Thymus (tissue), 11 donors: ENCODE results near the gene LIMK1. TPM values are rescaled to one million over a fixed set of nuclear protein-coding genes. Genes with fewer than 3 reads are reported as not detected.

Experiments used
- DNase-seq, 9 donors: peaks; one replicate each; pipeline ENCODE4 v3.0.0-alpha.2; 2013; ENCODE audit warnings: low spot score in 9 of 9, low read depth in 6 of 9, missing footprints in 1 of 9
- H3K27ac ChIP-seq, 2 donors: one replicate each; pipeline ENCODE4 v1.5.1; 2013; ENCODE audit warnings: control low read depth in 1 of 2, low read depth in 1 of 2, low read length in 1 of 2, mild to moderate bottlenecking in 1 of 2, moderate library complexity in 1 of 2
- H3K27me3 ChIP-seq, 2 donors: one replicate each; pipeline ENCODE4 v1.5.1; 2013; ENCODE audit warnings: low read length in 1 of 2; ENCODE audit not compliant: control insufficient read depth in 2 of 2, insufficient read depth in 1 of 2
- H3K36me3 ChIP-seq, 2 donors: one replicate each; pipeline ENCODE4 v1.5.1; 2013; ENCODE audit warnings: low read length in 1 of 2, mild to moderate bottlenecking in 1 of 2, moderate library complexity in 1 of 2; ENCODE audit not compliant: control insufficient read depth in 2 of 2, insufficient read depth in 2 of 2
- H3K4me1 ChIP-seq, 2 donors: one replicate each; pipeline ENCODE4 v1.5.1; 2013; ENCODE audit warnings: low read length in 2 of 2; ENCODE audit not compliant: control insufficient read depth in 2 of 2, insufficient read depth in 2 of 2
- H3K4me3 ChIP-seq, 2 donors: one replicate each; pipeline ENCODE4 v1.5.1; 2013; ENCODE audit warnings: low read length in 2 of 2, control low read depth in 1 of 2, mild to moderate bottlenecking in 1 of 2
- H3K9me3 ChIP-seq, 2 donors: one replicate each; pipeline ENCODE4 v1.5.1; 2013; ENCODE audit warnings: low read length in 1 of 2, mild to moderate bottlenecking in 1 of 2; ENCODE audit not compliant: control insufficient read depth in 2 of 2, insufficient read depth in 1 of 2
- WGBS: extraction: QIAGEN DNeasy Blood & Tissue Kit; methylation state at CpG from one replicate; pipeline ENCODE4 v1.1.7; 2013; 5-methylcytosine and 5-hydroxymethylcytosine counted together
- polyA plus RNA-seq: library from polyadenylated mRNA; stranded (reverse); fragments of 200-250 nt; gene quantifications from one replicate; pipeline ENCODE4 v1.2.3, GENCODE V29; 2013
- total RNA-seq: library from RNA; stranded (reverse); fragments of 120-200 nt; gene quantifications from one replicate; pipeline ENCODE4 v1.2.4, GENCODE V29; 2013
- donor health status: healthy.

Gene LIMK1
- total and polyA plus RNA-seq, 2 donors = 7.9 to 10.1 TPM

DNA sequence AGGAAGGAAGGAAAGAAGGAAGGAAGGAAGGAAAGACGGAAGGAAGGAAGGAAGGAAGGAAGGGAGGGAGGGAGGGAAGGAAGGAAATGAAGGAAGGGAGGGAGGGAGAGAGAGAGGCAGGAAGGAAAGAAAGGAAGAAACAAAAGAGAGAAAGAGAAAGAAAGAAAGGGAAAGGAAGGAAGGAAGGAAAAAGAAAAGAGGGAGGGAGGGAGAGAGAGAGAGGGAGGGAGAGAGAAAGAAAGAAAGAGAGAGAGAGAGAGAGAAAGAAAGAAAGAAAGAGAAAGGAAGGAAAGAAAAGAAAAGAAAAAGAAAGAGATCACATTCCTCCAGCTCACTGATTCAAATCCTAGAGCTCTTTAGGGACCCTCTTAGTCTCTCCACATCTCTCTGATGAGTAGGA, 31.0 kb upstream of the LIMK1 start:
- Histone ChIP-seq H3K4me3 (no peak overlapping the region), H3K4me1 (no peaks in the 10 kb centered on the region), H3K27ac (no peak overlapping the region), H3K9me3 (no peaks in the 10 kb centered on the region), H3K36me3 (no peaks in the 10 kb centered on the region), H3K27me3 (peaks cover 0 to 5% of the 10 kb centered on the region in 2 donors)
- no peak for DNase-seq
- WGBS = 94% methylated on average over 1 of the region's 1 CpG

DNA sequence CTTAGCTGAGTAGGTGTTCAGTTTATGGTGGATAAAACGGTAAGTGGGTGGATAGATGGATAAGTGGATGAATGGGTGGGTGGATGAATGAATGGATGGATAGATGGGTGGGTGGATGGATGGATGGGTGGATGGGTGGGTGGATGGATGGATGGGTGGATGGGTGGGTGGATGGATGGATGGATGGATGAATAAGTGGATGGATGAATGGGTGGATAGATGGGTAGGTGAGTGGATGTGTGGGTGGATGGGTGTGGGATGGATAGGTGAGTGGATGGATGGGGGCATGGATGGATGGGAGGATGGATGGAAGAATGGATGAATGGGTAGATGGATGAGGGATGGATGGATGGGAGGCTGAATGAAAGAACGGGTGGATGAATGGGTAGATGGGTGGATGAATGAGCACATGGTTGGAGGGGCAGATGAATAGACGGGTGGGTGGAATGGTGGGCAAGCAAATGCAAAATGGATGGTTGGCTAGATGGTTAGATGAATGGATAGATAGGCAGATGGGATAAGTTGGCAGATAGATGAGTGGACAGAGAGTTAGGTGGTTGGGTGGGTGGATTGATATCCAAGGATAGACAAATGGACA, 29.9 kb upstream of the LIMK1 start:
- WGBS = 96% methylated on average over 3 of the region's 3 CpGs
- no peaks in the 10 kb centered on the region for H3K9me3 ChIP-seq
- peaks cover 0 to 6% of the 10 kb centered on the region in 2 donors for H3K27me3 ChIP-seq
- no peaks in the 10 kb centered on the region for H3K4me1 ChIP-seq
- DNase-seq = no peak
- H3K4me3 ChIP-seq = no peak overlapping the region
- H3K36me3 ChIP-seq = no peaks in the 10 kb centered on the region
- H3K27ac ChIP-seq = no peak overlapping the region

DNA sequence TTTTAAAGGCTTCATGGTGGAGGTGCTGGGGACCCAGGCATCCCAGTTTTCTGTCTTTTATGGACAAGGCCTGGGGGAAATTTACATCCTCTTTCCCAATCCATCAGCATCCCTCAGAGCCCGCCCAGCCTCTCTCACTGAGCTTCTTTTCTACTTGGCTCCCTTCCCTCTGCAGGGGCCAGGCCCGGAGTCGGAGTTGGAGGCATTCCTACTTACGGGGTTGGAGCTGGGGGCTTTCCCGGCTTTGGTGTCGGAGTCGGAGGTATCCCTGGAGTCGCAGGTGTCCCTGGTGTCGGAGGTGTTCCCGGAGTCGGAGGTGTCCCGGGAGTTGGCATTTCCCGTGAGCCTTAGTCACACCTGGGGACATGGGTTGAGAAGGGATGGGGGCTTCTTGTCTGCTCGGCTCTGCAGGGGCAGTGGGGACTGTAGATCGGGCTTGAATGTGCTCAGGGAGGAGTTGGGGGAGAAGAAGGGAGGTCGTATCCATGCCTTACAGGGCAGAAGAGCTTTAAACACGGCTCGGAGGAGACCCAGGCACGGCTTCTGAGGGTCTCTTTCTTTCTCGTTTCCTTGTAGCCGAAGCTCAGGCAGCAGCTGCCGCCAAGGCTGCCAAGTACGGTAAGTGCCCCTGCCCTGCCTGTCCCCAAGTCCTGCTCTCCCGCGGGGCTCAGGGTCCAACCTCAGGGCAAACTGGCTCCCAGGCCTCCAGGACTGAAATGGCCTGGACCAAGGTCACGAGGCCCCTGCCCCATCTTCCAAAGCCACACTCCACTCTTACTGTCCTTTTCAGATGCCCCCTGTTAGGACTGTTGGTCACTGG, 27.3 kb upstream of the LIMK1 start:
- Histone ChIP-seq H3K9me3 (no peaks in the 10 kb centered on the region), H3K4me1 (peaks cover 0 to 2% of the 10 kb centered on the region in 2 donors), H3K27me3 (peaks cover 0 to 6% of the 10 kb centered on the region in 2 donors), H3K4me3 (no peak overlapping the region), H3K27ac (no peak overlapping the region), H3K36me3 (no peaks in the 10 kb centered on the region)
- WGBS = 94% methylated on average over 26 of the region's 26 CpGs
- no peak for DNase-seq

DNA sequence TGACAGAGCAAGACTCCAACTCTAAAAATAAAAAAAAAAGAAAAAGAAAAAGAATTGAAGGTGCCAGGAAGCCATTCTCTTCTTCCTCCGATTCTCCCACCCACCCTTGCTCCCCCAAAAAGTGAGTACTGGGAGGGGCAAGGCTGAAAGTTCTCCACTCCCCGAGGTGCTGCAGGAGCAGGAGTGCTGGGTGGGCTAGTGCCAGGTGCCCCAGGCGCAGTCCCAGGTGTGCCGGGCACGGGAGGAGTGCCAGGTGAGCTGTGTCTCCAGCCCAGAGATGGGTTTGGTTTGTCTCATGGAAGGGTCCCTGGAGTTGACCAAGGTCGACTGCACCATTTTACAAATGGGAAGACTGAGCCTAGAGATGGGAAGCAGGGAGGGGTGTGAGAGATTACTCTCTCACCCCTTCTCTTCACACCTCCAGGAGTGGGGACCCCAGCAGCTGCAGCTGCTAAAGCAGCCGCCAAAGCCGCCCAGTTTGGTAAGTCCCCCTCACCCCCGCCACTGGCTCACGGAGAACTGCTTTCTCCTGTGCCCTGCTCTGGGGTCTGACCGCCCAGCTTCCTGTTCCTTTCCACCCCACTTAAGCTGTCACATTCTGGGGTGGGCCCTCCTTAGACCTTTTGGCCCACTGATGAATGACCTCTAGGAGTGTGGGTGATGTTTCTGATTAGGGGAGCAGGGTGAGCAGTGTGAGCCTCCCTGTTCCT, 26.2 kb upstream of the LIMK1 start:
- 83% methylated on average over 11 of the region's 11 CpGs for WGBS
- H3K36me3 ChIP-seq = no peaks in the 10 kb centered on the region
- H3K27me3 ChIP-seq = peaks cover 0 to 6% of the 10 kb centered on the region in 2 donors
- H3K9me3 ChIP-seq = no peaks in the 10 kb centered on the region
- no peak for DNase-seq
- no peak overlapping the region for H3K27ac ChIP-seq
- no peak overlapping the region for H3K4me3 ChIP-seq
- H3K4me1 ChIP-seq = peaks cover 0 to 2% of the 10 kb centered on the region in 2 donors

DNA sequence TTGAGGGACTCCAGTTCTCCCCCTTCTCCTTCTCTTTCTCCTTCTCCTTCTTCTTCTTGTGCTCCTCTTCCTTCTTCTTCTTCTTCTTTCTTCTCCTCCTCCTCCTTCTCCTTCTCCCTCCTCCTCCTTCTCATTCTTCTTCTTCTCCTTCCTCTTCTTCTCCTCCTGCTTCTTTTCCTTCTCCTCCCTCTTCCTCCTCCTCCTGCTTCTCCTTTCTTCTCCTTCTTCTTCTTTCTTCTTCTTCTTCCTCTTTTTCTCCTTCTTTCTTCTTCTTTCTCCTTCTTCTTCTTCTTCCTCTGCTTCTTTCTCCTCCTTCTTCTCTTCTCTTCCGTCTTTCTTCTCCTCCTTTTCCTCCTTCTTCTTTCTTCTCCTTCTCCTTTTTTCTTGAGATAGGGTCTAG, 25.6 kb upstream of the LIMK1 start:
- Histone ChIP-seq H3K4me3 (no peak overlapping the region), H3K27ac (no peak overlapping the region), H3K9me3 (no peaks in the 10 kb centered on the region), H3K36me3 (no peaks in the 10 kb centered on the region), H3K4me1 (peaks cover 0 to 2% of the 10 kb centered on the region in 2 donors), H3K27me3 (peaks cover 0 to 6% of the 10 kb centered on the region in 2 donors)
- no peak for DNase-seq
- 98% methylated on average over 1 of the region's 1 CpG for WGBS

- H3K4me1 ChIP-seq = peaks cover 0 to 2% of the 10 kb centered on the region in 2 donors
- no peaks in the 10 kb centered on the region for H3K36me3 ChIP-seq
Measured at GRCh38 chr7:74058486-74058885, 25.1 kb upstream of the LIMK1 start.

GRCh38 chr7:74059037-74059436, 24.6 kb upstream of the LIMK1 start:
- 96% methylated on average over 2 of the region's 2 CpGs for WGBS
- H3K27ac ChIP-seq = no peak overlapping the region

More at GRCh38 chr7:74058486-74058885, 25.1 kb upstream of the LIMK1 start:
- Histone ChIP-seq H3K4me3 (no peak overlapping the region), H3K27ac (no peak overlapping the region), H3K9me3 (no peaks in the 10 kb centered on the region), H3K27me3 (peaks cover 0 to 6% of the 10 kb centered on the region in 2 donors)
- DNase-seq = no peak
- WGBS = 95% methylated on average over 7 of the region's 7 CpGs

GRCh38 chr7:74059681-74060588, 23.7 kb upstream of the LIMK1 start:
- no peak overlapping the region for H3K27ac ChIP-seq
- H3K9me3 ChIP-seq = no peaks in the 10 kb centered on the region
- H3K27me3 ChIP-seq = peaks cover 0 to 6% of the 10 kb centered on the region in 2 donors
- no peaks in the 10 kb centered on the region for H3K36me3 ChIP-seq
- 91% methylated on average over 21 of the region's 21 CpGs for WGBS
- no peak for DNase-seq
- no peak overlapping the region for H3K4me3 ChIP-seq
- H3K4me1 ChIP-seq = peaks cover 0 to 2% of the 10 kb centered on the region in 2 donors

More at GRCh38 chr7:74059037-74059436, 24.6 kb upstream of the LIMK1 start:
- peaks cover 0 to 6% of the 10 kb centered on the region in 2 donors for H3K27me3 ChIP-seq
- no peak overlapping the region for H3K4me3 ChIP-seq
- DNase-seq = no peak
- no peaks in the 10 kb centered on the region for H3K9me3 ChIP-seq
- no peaks in the 10 kb centered on the region for H3K36me3 ChIP-seq
- H3K4me1 ChIP-seq = peaks cover 0 to 2% of the 10 kb centered on the region in 2 donors
